Bronchial epithelial cell (primary cell): ENCODE results near the gene CETP. TPM values are rescaled to one million over a fixed set of nuclear protein-coding genes. Genes with fewer than 3 reads are reported as not detected.

Experiments used
- DNase-seq: peaks from one replicate; pipeline ENCODE4 v3.0.0-alpha.2; 2010; ENCODE audit warnings: low read depth
- FAIRE-seq: peaks from 2 replicates; lab custom pipeline; 2011; peaks lifted over from hg19 to GRCh38; lab: Jason Lieb, UNC
- H3K27me3 ChIP-seq: 2 replicates; pipeline ENCODE4 v1.5.1; 2011; ENCODE audit warnings: low read length; ENCODE audit not compliant: control insufficient read depth, insufficient read depth
- H3K36me3 ChIP-seq: 2 replicates; pipeline ENCODE4 v1.5.1; 2011; ENCODE audit warnings: low read length; ENCODE audit not compliant: control insufficient read depth, insufficient read depth
- H3K4me3 ChIP-seq: 2 replicates; pipeline ENCODE4 v1.5.1; 2011; ENCODE audit warnings: mild to moderate bottlenecking, low read depth, low read length, control low read depth
- CTCF ChIP-seq: IDR thresholded peaks from 2 replicates; pipeline ENCODE4 v1.5.1; 2011; ENCODE audit warnings: mild to moderate bottlenecking, moderate library complexity, low read length, control low read depth, inconsistent platforms; ENCODE audit not compliant: insufficient read depth, severe bottlenecking
- total RNA-seq: library from RNA; depleted of rRNA; stranded (reverse); fragments of >200 nt; gene quantifications from 2 replicates; pipeline ENCODE4 v1.2.1, GENCODE V29; 2014

The CETP gene
- total RNA-seq, 1 donor from 2014 or later, result not detected

GRCh38 chr16:57029161-57030160 is 67.7 kb downstream of the CETP start:
- TF ChIP-seq CTCF, result no peak
- Histone ChIP-seq H3K4me3 (no peak overlapping the region), H3K36me3 (no peaks in the 10 kb centered on the region), H3K27me3 (no peaks in the 10 kb centered on the region)
- FAIRE-seq (peak; percentile 52), DNase-seq (peak; percentile 84)

GRCh38 chr16:57030346-57030902 is 68.7 kb downstream of the CETP start:
- no peak for FAIRE-seq
- H3K27me3 ChIP-seq, result no peaks in the 10 kb centered on the region
- TF ChIP-seq CTCF, result no peak
- no peak for DNase-seq
- H3K4me3 ChIP-seq, result no peak overlapping the region
- no peaks in the 10 kb centered on the region for H3K36me3 ChIP-seq

GRCh38 chr16:57031156-57031555 is 69.4 kb downstream of the CETP start:
- FAIRE-seq, result no peak
- TF ChIP-seq CTCF, result no peak
- DNase-seq, result no peak
- no peaks in the 10 kb centered on the region for H3K27me3 ChIP-seq
- H3K36me3 ChIP-seq, result no peaks in the 10 kb centered on the region
- H3K4me3 ChIP-seq, result no peak overlapping the region

GRCh38 chr16:57032346-57032745 is 70.6 kb downstream of the CETP start:
- TF ChIP-seq CTCF, result no peak
- no peak overlapping the region for H3K4me3 ChIP-seq
- DNase-seq, result no peak
- H3K27me3 ChIP-seq, result no peaks in the 10 kb centered on the region
- FAIRE-seq, result no peak
- H3K36me3 ChIP-seq, result no peaks in the 10 kb centered on the region

- no peak overlapping the region for H3K4me3 ChIP-seq
- H3K36me3 ChIP-seq, result no peaks in the 10 kb centered on the region
- no peak for TF ChIP-seq CTCF
- no peaks in the 10 kb centered on the region for H3K27me3 ChIP-seq
- no peak for FAIRE-seq
- DNase-seq, result no peak
Measured at GRCh38 chr16:57032931-57033330, 71.2 kb downstream of the CETP start.

Other genes with a start within 250 kb of the CETP start
- gene NUP93, start 231.8 kb upstream of the CETP start, total RNA-seq, result 43.0 and 47.4 TPM in 2 replicates
- gene SLC12A3, start 96.7 kb upstream of the CETP start, total RNA-seq, result not detected in 2 replicates
- gene HERPUD1, start 29.8 kb upstream of the CETP start, total RNA-seq, result 93.8 and 110 TPM in 2 replicates
- gene NLRC5, start 27.6 kb downstream of the CETP start, total RNA-seq, result 2.1 and 2.2 TPM in 2 replicates
- gene CPNE2, start 130.6 kb downstream of the CETP start, total RNA-seq, result 5.0 and 5.6 TPM in 2 replicates
- gene PSME3IP1, start 224.1 kb downstream of the CETP start, total RNA-seq, result 62.9 and 70.3 TPM in 2 replicates
- 38.3 and 38.7 TPM in 2 replicates for gene RSPRY1, start 224.4 kb downstream of the CETP start, total RNA-seq